Measurements from ENCODE around the gene HACD4. TPM values are rescaled to one million over a fixed set of nuclear protein-coding genes. Genes with fewer than 3 reads are reported as not detected.

Gene HACD4, protein sequence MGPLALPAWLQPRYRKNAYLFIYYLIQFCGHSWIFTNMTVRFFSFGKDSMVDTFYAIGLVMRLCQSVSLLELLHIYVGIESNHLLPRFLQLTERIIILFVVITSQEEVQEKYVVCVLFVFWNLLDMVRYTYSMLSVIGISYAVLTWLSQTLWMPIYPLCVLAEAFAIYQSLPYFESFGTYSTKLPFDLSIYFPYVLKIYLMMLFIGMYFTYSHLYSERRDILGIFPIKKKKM
- polyA plus RNA-seq: 1 to 10 TPM in 1 of 2 donors, under 1 TPM in 1; 0.98 to 1.1 TPM

- WGBS, 2 donors: 2 to 7% methylated on average over 38 to 46 of the region's 46 CpGs
- Histone ChIP-seq H3K4me3 (ENCODE audit: low read depth in 1 of 2, low read length in 2 of 2) (peak within 1 kb of the TSS; percentile 49 to 69), H3K27me3 (ENCODE audit: control insufficient read depth in 1 of 2, insufficient read depth in 2 of 2, low read length in 2 of 2) (no peaks in the 10 kb centered on the region)
Measured at GRCh38 chr9:21031091-21031807, at the start of gene HACD4. Gene HACD4, minus strand, starts transcription at chr9:21031640. Its CDS starts 50 bp downstream, at chr9:21031590.

DNA sequence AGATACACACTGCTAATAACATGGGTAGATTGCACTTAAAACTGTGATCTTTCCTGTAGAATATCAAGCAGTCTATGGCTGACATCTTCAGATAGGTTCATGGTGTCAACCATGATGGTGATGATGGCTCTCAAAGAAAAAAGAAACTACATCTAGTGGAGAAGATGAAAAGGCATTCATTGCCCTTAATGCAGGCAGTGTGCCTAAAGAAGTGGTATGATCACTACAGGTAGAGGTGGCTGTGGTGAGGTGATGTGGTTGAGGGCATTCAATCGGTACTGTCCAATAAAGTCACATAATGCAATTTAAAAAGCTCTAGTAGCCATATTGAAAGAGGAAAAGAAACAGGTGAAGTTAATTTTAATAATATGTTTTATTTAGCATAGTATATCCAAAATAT, 49.4 kb upstream of the HACD4 start:
- H3K36me3 ChIP-seq (ENCODE audit: control insufficient read depth in 2 of 2, insufficient read depth in 2 of 2, low read length in 1 of 2): no peaks in the 10 kb centered on the region
- no peaks in the 10 kb centered on the region for H3K4me1 ChIP-seq (ENCODE audit: control insufficient read depth in 2 of 2, insufficient read depth in 2 of 2, low read length in 1 of 2)
- H3K9me3 ChIP-seq (ENCODE audit: control insufficient read depth in 2 of 2, insufficient read depth in 1 of 2, low read depth in 1 of 2, low read length in 1 of 2): no peaks in the 10 kb centered on the region
- no peak overlapping the region for H3K4me3 ChIP-seq (ENCODE audit: low read depth in 1 of 2, low read length in 2 of 2)
- 95 to 96% methylated on average over 1 of the region's 1 CpG for WGBS, 2 donors
- H3K27me3 ChIP-seq (ENCODE audit: control insufficient read depth in 1 of 2, insufficient read depth in 2 of 2, low read length in 2 of 2): no peaks in the 10 kb centered on the region
- no peak overlapping the region for H3K27ac ChIP-seq (ENCODE audit: low read depth in 2 of 2, low read length in 1 of 2)

More at GRCh38 chr9:21031091-21031807, at the start of gene HACD4:
- Histone ChIP-seq H3K36me3 (ENCODE audit: control insufficient read depth in 2 of 2, insufficient read depth in 2 of 2, low read length in 1 of 2) (no peaks in the 10 kb centered on the region), H3K27ac (ENCODE audit: low read depth in 2 of 2, low read length in 1 of 2) (peak within 1 kb of the TSS; percentile 57 to 82), H3K4me1 (ENCODE audit: control insufficient read depth in 2 of 2, insufficient read depth in 2 of 2, low read length in 1 of 2) (no peaks in the 10 kb centered on the region), H3K9me3 (ENCODE audit: control insufficient read depth in 2 of 2, insufficient read depth in 1 of 2, low read depth in 1 of 2, low read length in 1 of 2) (no peaks in the 10 kb centered on the region)

- Histone ChIP-seq H3K27ac (ENCODE audit: low read depth in 2 of 2, low read length in 1 of 2) (no peak overlapping the region), H3K27me3 (ENCODE audit: control insufficient read depth in 1 of 2, insufficient read depth in 2 of 2, low read length in 2 of 2) (no peaks in the 10 kb centered on the region), H3K9me3 (ENCODE audit: control insufficient read depth in 2 of 2, insufficient read depth in 1 of 2, low read depth in 1 of 2, low read length in 1 of 2) (no peaks in the 10 kb centered on the region), H3K36me3 (ENCODE audit: control insufficient read depth in 2 of 2, insufficient read depth in 2 of 2, low read length in 1 of 2) (no peaks in the 10 kb centered on the region), H3K4me1 (ENCODE audit: control insufficient read depth in 2 of 2, insufficient read depth in 2 of 2, low read length in 1 of 2) (no peaks in the 10 kb centered on the region), H3K4me3 (ENCODE audit: low read depth in 1 of 2, low read length in 2 of 2) (no peak overlapping the region)
- WGBS, 2 donors: 77 to 88% methylated on average over 1 of the region's 1 CpG
Measured at GRCh38 chr9:21078702-21079101, 47.3 kb upstream of the HACD4 start.

DNA sequence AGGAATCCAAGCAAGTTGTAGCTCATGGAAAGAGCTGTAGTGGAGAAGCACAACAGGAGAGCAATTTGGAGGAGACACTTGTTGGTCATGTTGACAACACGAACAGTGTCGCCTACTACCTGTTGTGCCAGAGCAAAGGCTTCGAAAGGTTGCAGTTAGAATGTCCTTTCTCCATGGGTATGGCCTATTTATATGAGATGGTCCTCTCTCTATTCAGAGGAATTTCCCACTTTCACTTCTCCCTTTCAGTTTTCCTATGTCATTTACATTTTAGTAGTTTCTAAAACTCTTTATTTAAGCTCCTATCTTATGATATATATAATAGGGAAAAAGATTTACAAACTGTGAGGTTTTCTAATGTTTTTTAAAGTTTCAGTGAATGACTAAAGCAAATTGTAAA, 46.3 kb upstream of the HACD4 start, which contains the start of gene IFNB1:
TSS of gene IFNB1 (minus strand) at position 162 of the 400 bp plus-strand sequence. CDS start at position 89, 73 bp downstream.
- H3K4me3 ChIP-seq (ENCODE audit: low read depth in 1 of 2, low read length in 2 of 2): no peak within 1 kb of the TSS
- 91 to 96% methylated on average over 3 of the region's 3 CpGs for WGBS, 2 donors
- no peak within 1 kb of the TSS for H3K27ac ChIP-seq (ENCODE audit: low read depth in 2 of 2, low read length in 1 of 2)

DNA sequence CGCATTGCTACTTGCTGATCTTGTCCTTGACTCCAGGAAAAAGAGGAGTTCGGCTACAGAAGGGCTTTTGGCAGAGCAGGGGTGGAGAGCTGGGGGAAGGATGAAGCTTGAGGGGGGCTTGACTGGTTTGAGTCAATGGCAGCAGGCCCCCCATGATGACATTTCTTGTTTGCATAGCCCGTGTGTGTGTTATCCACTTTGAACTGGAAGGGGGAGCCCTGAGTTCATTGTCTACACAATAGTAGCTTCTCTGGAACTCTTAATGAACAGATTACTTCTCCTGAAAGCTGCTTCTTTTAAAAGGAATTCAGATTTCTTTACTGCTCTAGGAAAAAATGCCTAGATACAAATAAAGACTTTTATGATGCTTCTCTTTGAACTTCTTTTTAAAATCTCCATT, 44.0 kb upstream of the HACD4 start:
- no peaks in the 10 kb centered on the region for H3K36me3 ChIP-seq (ENCODE audit: control insufficient read depth in 2 of 2, insufficient read depth in 2 of 2, low read length in 1 of 2)
- H3K27me3 ChIP-seq (ENCODE audit: control insufficient read depth in 1 of 2, insufficient read depth in 2 of 2, low read length in 2 of 2): no peaks in the 10 kb centered on the region
- H3K27ac ChIP-seq (ENCODE audit: low read depth in 2 of 2, low read length in 1 of 2): no peak overlapping the region
- H3K4me1 ChIP-seq (ENCODE audit: control insufficient read depth in 2 of 2, insufficient read depth in 2 of 2, low read length in 1 of 2): no peaks in the 10 kb centered on the region
- H3K4me3 ChIP-seq (ENCODE audit: low read depth in 1 of 2, low read length in 2 of 2): no peak overlapping the region
- H3K9me3 ChIP-seq (ENCODE audit: control insufficient read depth in 2 of 2, insufficient read depth in 1 of 2, low read depth in 1 of 2, low read length in 1 of 2): no peaks in the 10 kb centered on the region
- WGBS, 2 donors: 63 to 76% methylated on average over 3 of the region's 3 CpGs

More for the DNA sequence above, 46.3 kb upstream of the HACD4 start, which contains the start of gene IFNB1:
- no peaks in the 10 kb centered on the region for H3K36me3 ChIP-seq (ENCODE audit: control insufficient read depth in 2 of 2, insufficient read depth in 2 of 2, low read length in 1 of 2)
- H3K9me3 ChIP-seq (ENCODE audit: control insufficient read depth in 2 of 2, insufficient read depth in 1 of 2, low read depth in 1 of 2, low read length in 1 of 2): no peaks in the 10 kb centered on the region
- H3K4me1 ChIP-seq (ENCODE audit: control insufficient read depth in 2 of 2, insufficient read depth in 2 of 2, low read length in 1 of 2): no peaks in the 10 kb centered on the region
- no peaks in the 10 kb centered on the region for H3K27me3 ChIP-seq (ENCODE audit: control insufficient read depth in 1 of 2, insufficient read depth in 2 of 2, low read length in 2 of 2)

GRCh38 chr9:21070906-21071305, 39.5 kb upstream of the HACD4 start:
- Histone ChIP-seq H3K4me3 (ENCODE audit: low read depth in 1 of 2, low read length in 2 of 2) (no peak overlapping the region), H3K9me3 (ENCODE audit: control insufficient read depth in 2 of 2, insufficient read depth in 1 of 2, low read depth in 1 of 2, low read length in 1 of 2) (no peaks in the 10 kb centered on the region), H3K36me3 (ENCODE audit: control insufficient read depth in 2 of 2, insufficient read depth in 2 of 2, low read length in 1 of 2) (no peaks in the 10 kb centered on the region), H3K27ac (ENCODE audit: low read depth in 2 of 2, low read length in 1 of 2) (no peak overlapping the region), H3K4me1 (ENCODE audit: control insufficient read depth in 2 of 2, insufficient read depth in 2 of 2, low read length in 1 of 2) (peaks cover 0 to 2% of the 10 kb centered on the region in 2 donors), H3K27me3 (ENCODE audit: control insufficient read depth in 1 of 2, insufficient read depth in 2 of 2, low read length in 2 of 2) (no peaks in the 10 kb centered on the region)

- Histone ChIP-seq H3K9me3 (ENCODE audit: control insufficient read depth in 2 of 2, insufficient read depth in 1 of 2, low read depth in 1 of 2, low read length in 1 of 2) (no peaks in the 10 kb centered on the region), H3K27ac (ENCODE audit: low read depth in 2 of 2, low read length in 1 of 2) (no peak overlapping the region), H3K36me3 (ENCODE audit: control insufficient read depth in 2 of 2, insufficient read depth in 2 of 2, low read length in 1 of 2) (no peaks in the 10 kb centered on the region), H3K27me3 (ENCODE audit: control insufficient read depth in 1 of 2, insufficient read depth in 2 of 2, low read length in 2 of 2) (no peaks in the 10 kb centered on the region), H3K4me1 (ENCODE audit: control insufficient read depth in 2 of 2, insufficient read depth in 2 of 2, low read length in 1 of 2) (peaks cover 0 to 2% of the 10 kb centered on the region in 2 donors), H3K4me3 (ENCODE audit: low read depth in 1 of 2, low read length in 2 of 2) (no peak overlapping the region)
- 11 to 22% methylated on average over 4 of the region's 4 CpGs for WGBS, 2 donors
Measured at GRCh38 chr9:21070171-21070571, 38.7 kb upstream of the HACD4 start.

GRCh38 chr9:21060919-21061561, 29.6 kb upstream of the HACD4 start:
- no peaks in the 10 kb centered on the region for H3K9me3 ChIP-seq (ENCODE audit: control insufficient read depth in 2 of 2, insufficient read depth in 1 of 2, low read depth in 1 of 2, low read length in 1 of 2)
- no peak overlapping the region for H3K4me3 ChIP-seq (ENCODE audit: low read depth in 1 of 2, low read length in 2 of 2)
- no peaks in the 10 kb centered on the region for H3K36me3 ChIP-seq (ENCODE audit: control insufficient read depth in 2 of 2, insufficient read depth in 2 of 2, low read length in 1 of 2)
- 59 to 67% methylated on average over 2 of the region's 2 CpGs for WGBS, 2 donors
- H3K27me3 ChIP-seq (ENCODE audit: control insufficient read depth in 1 of 2, insufficient read depth in 2 of 2, low read length in 2 of 2): no peaks in the 10 kb centered on the region
- no peak overlapping the region for H3K27ac ChIP-seq (ENCODE audit: low read depth in 2 of 2, low read length in 1 of 2)
- no peaks in the 10 kb centered on the region for H3K4me1 ChIP-seq (ENCODE audit: control insufficient read depth in 2 of 2, insufficient read depth in 2 of 2, low read length in 1 of 2)

GRCh38 chr9:21056931-21057330, 25.5 kb upstream of the HACD4 start:
- Histone ChIP-seq H3K27me3 (ENCODE audit: control insufficient read depth in 1 of 2, insufficient read depth in 2 of 2, low read length in 2 of 2) (no peaks in the 10 kb centered on the region), H3K36me3 (ENCODE audit: control insufficient read depth in 2 of 2, insufficient read depth in 2 of 2, low read length in 1 of 2) (no peaks in the 10 kb centered on the region), H3K27ac (ENCODE audit: low read depth in 2 of 2, low read length in 1 of 2) (no peak overlapping the region), H3K9me3 (ENCODE audit: control insufficient read depth in 2 of 2, insufficient read depth in 1 of 2, low read depth in 1 of 2, low read length in 1 of 2) (no peaks in the 10 kb centered on the region), H3K4me1 (ENCODE audit: control insufficient read depth in 2 of 2, insufficient read depth in 2 of 2, low read length in 1 of 2) (no peaks in the 10 kb centered on the region), H3K4me3 (ENCODE audit: low read depth in 1 of 2, low read length in 2 of 2) (no peak overlapping the region)
- WGBS, 2 donors: 15 to 31% methylated on average over 1 of the region's 1 CpG

Data from esophagus (tissue), 2 donors.